GM18508 (cell line): ENCODE data around the gene TRPM5.

Experiments used
- ATAC-seq: cut with Tn5 transposase; IDR thresholded peaks from one replicate; pipeline ENCODE4 v1.9.1; 2021; ENCODE audit warnings: moderate number of reproducible peaks; ENCODE audit not compliant: insufficient read depth, unreplicated experiment

TRPM5 gene

GRCh38 chr11:2458321-2458720 lies 14.0 kb upstream of the TRPM5 start:
- ATAC-seq, result no peak

GRCh38 chr11:2453436-2453835 lies 9.1 kb upstream of the TRPM5 start:
- no peak for ATAC-seq

- ATAC-seq, result no peak
Measured at GRCh38 chr11:2452321-2453012, 8.2 kb upstream of the TRPM5 start.

- ATAC-seq, result no peak
Measured at GRCh38 chr11:2451916-2452315, 7.6 kb upstream of the TRPM5 start.

GRCh38 chr11:2451336-2451735 lies 7.0 kb upstream of the TRPM5 start:
- no peak for ATAC-seq

- no peak for ATAC-seq
Measured at GRCh38 chr11:2450321-2451041, 6.2 kb upstream of the TRPM5 start.

GRCh38 chr11:2449548-2450320 lies 5.4 kb upstream of the TRPM5 start:
- ATAC-seq, result no peak

- ATAC-seq, result no peak
Measured at GRCh38 chr11:2448661-2449547, 4.6 kb upstream of the TRPM5 start.

- ATAC-seq, result no peak
Measured at GRCh38 chr11:2447951-2448650, 3.8 kb upstream of the TRPM5 start.

GRCh38 chr11:2447253-2447950 lies 3.1 kb upstream of the TRPM5 start:
- ATAC-seq, result no peak

- ATAC-seq, result no peak
Measured at GRCh38 chr11:2446590-2447252, 2.4 kb upstream of the TRPM5 start.

- no peak for ATAC-seq
Measured at GRCh38 chr11:2445746-2446551, 1.6 kb upstream of the TRPM5 start.

GRCh38 chr11:2444821-2445745 lies 769 bp upstream of the TRPM5 start, which contains the start of gene KCNQ1:
KCNQ1 (plus strand) TSS chr11:2445008; CDS start chr11:2445099, 91 bp downstream.
- no peak for ATAC-seq

- no peak for ATAC-seq
Measured at GRCh38 chr11:2443406-2443805, 908 bp downstream of the TRPM5 start.

- no peak for ATAC-seq
Measured at GRCh38 chr11:2442589-2442988, 1.7 kb downstream of the TRPM5 start.

- ATAC-seq, result no peak
Measured at GRCh38 chr11:2441171-2441570, 3.1 kb downstream of the TRPM5 start.

GRCh38 chr11:2440646-2441045 lies 3.7 kb downstream of the TRPM5 start:
- no peak for ATAC-seq
